H54 (cell line): Measurements from ENCODE around the gene THSD4.

Source experiments
- DNase-seq: peaks from one replicate; pipeline ENCODE4 v3.0.0; 2011; ENCODE audit warnings: low spot score, mixed read lengths; ENCODE audit not compliant: insufficient read length
- FAIRE-seq: peaks from 3 replicates; lab custom pipeline; 2011; peaks lifted over from hg19 to GRCh38; lab: Jason Lieb, UNC
- POLR2A ChIP-seq: IDR thresholded peaks from 2 replicates; pipeline ENCODE4 v1.6.1; 2011; ENCODE audit warnings: low read depth, mild to moderate bottlenecking, low read length

Gene THSD4

DNA sequence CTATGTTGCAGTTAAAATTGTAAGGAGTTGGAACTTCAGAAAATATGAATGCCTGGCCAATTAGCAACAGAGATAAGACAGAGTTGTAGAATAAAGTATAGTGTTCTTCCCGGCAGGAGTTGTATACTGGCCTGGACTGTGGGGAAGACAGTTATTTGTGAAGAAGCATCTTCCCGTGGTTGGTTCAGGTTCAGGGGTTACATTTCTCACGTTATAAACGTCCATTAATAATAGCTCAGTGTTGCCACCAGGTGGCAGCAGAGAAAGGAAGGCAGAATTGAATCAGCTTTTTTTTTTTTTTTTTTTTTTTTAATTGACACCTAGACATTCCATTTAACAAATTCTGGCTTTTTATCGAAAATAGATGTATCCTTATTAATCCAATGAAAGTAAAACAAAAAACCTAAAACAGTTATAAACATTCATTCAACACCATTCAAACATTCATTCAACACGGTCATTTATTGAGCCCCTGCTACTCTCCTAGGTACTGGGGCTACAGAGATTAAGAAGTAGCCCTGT, 628.7 kb downstream of the THSD4 start:
- DNase-seq = no peak
- no peak for FAIRE-seq

GRCh38 chr15:71746719-71747118, 631.4 kb downstream of the THSD4 start:
- FAIRE-seq (no peak), DNase-seq (no peak)
- no peak for TF ChIP-seq POLR2A

More for the DNA sequence above, 628.7 kb downstream of the THSD4 start:
- no peak for TF ChIP-seq POLR2A

DNA sequence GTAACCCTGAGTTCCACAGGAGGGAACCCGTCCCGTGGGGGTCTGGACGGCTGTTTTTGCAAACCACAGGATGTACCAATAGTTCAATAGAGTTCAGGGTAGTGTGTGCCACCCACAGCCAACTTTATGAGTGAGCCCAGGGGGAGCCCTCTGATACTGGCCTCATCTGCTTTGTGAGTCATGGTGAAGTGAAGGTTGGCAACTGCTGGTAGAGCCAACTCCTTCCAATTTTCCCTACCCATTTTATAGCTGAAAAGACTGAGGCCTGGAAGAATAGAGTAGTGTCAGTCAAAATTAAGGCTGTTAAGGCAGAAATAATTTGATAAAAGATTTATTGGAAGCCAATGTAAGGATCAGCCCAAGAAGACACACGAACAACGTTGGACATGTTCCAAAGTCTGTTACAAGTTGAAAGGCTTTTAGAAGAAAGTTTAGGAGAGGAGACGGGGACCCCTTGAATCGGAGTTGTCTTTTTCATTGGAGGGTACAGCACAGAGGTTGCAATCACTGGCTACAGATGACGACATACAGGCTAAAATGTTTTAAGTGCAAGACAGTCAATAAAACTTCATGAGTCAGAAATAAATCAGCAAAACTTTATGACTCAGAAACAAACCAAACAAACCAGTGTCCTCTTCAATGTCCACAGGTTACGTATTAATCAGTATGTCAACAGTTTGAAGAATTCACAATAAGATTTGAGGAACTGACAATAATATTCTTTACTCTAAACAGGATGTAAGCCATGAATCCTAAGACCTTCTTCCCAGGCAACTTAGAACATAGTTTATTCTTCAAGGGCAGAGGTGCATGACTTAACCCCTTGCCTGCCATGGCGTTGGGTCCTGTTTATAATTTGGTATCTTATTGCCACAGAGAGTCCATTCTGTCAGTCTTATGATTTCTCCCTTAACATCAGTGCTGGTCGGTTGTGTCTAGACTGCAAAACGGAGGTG, 632.1 kb downstream of the THSD4 start:
- DNase-seq (no peak), FAIRE-seq (no peak)
- TF ChIP-seq POLR2A = no peak

DNA sequence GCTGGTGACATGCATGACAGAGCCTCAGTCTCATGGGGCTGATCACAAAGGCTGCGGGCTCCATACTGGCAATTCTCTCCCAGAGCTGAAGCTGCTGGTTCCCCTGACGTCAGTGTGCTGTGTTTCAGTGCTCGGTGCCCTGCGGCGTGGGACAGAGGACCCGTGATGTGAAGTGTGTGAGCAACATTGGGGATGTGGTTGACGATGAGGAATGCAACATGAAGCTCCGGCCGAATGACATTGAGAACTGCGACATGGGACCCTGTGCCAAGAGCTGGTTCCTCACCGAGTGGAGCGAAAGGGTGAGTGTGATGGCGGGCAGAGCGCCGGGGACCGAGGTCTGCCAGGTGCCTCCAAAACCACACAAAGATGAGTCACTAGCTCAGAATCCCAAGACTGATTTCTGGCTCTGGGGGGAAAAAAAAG, 633.0 kb downstream of the THSD4 start:
- TF ChIP-seq POLR2A = no peak
- FAIRE-seq (no peak), DNase-seq (peak; percentile 42)

DNA sequence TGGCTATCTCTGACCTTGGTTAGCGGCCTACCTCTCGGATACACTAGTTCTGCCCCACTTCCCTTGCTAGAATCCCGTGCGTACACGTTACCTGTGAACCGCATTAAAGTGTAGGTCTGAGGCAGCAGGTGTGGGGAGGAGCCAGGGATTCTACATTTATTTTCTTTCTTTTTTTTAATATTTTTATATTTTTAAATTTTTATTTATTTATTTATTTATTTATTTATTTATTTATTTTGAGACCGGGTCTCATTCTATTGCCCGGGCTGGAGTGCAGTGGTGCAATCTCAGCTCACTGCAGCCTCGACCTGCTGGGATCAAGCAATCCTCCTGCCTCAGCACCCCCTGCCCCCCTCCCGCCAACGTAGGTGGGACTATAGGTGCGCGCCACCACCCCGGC, 634.2 kb downstream of the THSD4 start:
- no peak for TF ChIP-seq POLR2A
- DNase-seq (no peak), FAIRE-seq (no peak)

- FAIRE-seq = no peak
- no peak for TF ChIP-seq POLR2A
- DNase-seq = no peak
These were observed 636.9 kb downstream of the THSD4 start for GRCh38 chr15:71752128-71752527.

DNA sequence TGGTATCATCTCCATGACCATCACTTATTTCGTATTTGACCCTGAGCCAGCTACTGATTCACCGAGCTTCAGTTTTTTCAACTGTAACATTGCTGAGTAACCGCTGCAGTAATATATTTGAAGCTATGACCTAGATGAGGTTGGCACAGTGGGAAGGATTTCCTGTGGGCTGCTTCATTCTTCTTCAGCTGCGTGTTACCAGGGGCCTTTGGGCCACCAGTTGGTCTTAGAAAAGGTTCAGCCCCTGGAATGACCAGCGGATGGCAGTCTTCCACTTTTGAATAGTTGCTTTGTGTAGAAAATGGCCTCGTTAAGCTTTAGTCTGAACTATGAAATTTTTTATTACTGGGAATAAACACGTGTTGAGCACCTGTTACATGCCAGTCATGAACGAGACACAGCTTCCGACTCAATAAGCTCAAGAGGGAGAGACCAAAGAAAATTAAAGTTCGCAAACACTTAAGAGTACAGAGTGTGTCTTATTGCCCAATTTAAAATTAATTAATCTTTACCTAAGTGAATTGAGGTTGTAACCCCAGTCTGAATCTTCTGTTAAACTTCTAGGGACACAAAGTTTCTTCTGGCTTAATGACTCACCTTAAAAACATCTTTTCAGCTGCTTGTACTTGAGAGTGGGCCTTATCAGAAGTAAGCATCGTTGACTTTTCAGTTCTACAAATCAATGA, 637.5 kb downstream of the THSD4 start:
- DNase-seq (peak; percentile 52), FAIRE-seq (peak; percentile 67)
- TF ChIP-seq POLR2A = no peak

DNA sequence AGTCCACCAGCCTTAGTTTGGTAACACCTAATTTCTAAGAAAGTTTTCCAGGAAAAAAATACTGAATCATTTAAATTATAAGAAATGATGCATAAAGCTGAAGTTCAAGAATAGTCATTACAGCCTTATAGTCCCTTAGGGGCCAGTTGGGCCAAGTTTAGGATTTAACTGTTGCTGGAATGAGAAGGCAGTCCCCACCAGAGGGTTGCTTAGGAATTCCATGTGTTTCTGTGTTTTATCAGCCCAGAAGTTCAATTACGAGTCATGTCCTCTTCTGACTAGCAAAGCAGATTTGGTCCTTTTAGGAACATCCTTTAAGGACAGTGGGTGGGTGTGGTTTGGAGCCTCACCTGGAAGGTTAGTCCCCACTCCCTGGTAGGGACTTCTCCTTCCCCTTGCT, 638.1 kb downstream of the THSD4 start:
- no peak for FAIRE-seq
- no peak for TF ChIP-seq POLR2A
- DNase-seq = no peak

- DNase-seq (no peak), FAIRE-seq (no peak)
- TF ChIP-seq POLR2A = no peak
These were observed 639.4 kb downstream of the THSD4 start for GRCh38 chr15:71754660-71755059.

DNA sequence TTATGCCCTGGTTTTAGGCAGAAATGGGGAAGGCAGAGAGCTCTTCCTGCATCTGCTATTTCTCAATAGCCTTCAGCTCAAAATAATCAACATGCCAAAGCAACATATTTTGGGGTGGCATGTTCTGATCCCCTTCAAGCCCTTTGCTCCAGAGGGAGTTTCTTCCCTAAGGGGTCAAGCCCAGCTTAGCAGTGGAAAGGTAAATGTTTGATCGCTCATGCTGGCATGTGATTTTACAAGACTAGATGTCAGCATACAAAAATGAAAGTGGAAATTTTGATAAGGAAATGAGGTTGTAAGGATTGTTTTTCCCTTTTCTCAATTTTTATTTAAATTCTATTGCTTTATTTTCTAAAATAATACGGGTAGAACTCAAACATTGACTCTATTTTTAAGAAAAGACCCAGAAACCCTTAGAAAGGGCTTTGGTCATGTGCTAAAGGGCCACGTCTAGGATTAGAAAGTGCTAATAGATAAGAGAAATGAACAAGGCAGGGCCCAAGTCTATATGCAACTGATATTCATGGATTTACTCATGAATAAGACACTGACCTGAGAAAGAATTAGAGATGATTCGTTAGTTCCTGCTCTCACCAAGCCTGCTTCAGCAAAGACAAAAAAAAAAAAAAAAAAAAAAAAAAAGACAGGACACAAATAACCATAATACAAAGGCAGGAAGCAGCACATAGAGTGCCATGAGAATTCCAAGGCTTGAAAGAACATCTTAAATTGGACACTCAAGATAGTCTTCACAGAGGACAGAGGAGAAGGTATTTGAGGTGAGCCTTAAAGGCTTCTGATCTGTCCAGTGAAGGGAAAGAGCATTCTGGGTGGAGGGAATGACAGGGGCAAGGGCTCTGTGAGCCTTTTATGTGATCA, 640.1 kb downstream of the THSD4 start:
- DNase-seq (no peak), FAIRE-seq (no peak)
- no peak for TF ChIP-seq POLR2A

DNA sequence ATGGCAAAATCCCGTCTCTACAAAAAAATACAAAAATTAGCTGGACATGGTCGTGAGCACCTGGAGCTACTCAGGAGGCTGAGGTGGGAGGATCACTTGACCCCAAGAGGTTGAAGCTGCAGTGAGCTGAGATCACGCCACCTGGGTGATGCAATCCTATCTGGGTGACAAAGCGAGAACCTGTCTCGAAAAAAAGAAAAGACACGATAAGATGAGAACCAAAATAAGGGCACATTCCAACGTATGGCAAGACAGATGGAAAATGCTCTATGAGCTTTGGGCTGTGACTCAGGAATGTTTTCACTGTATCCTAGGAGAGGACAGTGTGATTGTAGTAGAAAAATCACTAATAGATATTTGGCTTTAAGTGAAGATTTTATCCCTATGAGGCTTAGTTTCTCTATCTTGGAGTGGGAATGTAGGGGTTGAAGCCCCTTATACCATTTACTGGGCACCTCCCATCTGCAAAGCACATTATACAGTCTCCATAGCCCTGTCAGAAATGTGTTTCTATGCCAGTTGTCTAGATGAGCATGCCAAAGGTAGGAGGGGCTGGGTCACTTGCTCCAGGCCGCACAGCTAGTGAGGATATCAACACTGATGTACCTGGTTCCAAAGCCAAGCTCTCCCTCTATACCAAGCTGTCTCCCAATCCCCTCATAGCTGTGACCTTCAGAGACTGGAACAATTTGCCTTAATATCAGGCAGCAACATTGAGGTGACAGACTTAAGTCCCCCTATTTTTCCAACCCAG, 641.5 kb downstream of the THSD4 start:
- FAIRE-seq = no peak
- DNase-seq = no peak
- no peak for TF ChIP-seq POLR2A

DNA sequence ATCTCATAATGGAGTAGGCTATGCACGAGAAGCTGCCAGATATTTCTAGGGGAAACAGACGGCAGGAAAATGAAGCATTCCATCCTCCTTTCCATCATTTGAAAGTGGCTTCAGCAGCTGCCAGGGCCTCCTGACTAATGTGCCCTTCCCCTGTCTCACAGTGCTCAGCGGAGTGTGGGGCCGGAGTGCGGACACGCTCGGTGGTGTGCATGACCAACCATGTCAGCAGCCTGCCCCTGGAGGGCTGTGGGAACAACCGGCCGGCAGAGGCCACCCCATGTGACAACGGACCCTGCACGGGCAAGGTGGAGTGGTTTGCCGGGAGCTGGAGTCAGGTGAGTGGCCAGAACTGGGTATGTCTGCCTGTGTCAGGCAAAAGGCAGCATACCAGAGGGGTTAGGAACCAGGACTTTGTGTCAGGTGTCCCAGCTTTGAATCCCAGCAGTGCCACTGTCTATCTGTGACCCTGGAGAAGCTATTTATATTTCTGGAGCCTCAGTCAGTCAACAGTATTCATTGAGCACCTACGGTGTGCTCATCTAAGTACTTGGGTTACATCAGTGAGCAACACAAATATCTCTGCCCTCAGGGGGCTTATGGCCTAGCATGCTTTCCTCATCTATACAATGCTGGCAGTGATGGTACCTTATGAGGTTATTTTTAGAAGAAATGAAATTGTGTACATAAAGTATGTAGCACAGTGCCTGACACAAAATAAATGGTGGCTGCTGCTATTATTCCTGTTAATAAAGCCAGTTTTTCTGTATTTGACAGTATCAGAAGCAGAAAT, 642.7 kb downstream of the THSD4 start:
- no peak for FAIRE-seq
- no peak for DNase-seq
- no peak for TF ChIP-seq POLR2A
